ENCODE measurements around the gene FAM204A. TPM values are rescaled to one million over a fixed set of nuclear protein-coding genes. Genes with fewer than 3 reads are reported as not detected.

Gene FAM204A
- total RNA-seq, 4 donors from 2014 or later: 6.8 to 99.0 (median 51.3) TPM

DNA sequence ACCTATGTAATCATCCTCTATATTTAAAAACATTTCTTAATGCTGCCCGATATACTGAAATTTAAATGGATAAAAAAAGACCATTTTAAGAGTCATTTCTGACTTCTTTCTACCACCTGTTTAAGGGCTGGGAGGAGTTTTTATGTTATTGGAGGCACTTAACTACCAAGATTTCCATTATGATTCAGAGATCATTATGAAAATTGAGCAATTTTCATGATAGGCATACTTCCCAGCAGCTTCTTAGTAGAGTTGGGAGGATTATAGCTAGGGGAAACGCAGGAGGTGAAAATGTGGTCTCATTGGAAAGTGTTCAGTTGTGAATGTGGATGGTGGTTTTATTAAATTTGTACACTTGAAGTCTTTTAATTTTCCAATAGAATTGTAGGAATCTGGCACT lies 28.4 kb upstream of the FAM204A start:
- TF ChIP-seq, protein P1, sequence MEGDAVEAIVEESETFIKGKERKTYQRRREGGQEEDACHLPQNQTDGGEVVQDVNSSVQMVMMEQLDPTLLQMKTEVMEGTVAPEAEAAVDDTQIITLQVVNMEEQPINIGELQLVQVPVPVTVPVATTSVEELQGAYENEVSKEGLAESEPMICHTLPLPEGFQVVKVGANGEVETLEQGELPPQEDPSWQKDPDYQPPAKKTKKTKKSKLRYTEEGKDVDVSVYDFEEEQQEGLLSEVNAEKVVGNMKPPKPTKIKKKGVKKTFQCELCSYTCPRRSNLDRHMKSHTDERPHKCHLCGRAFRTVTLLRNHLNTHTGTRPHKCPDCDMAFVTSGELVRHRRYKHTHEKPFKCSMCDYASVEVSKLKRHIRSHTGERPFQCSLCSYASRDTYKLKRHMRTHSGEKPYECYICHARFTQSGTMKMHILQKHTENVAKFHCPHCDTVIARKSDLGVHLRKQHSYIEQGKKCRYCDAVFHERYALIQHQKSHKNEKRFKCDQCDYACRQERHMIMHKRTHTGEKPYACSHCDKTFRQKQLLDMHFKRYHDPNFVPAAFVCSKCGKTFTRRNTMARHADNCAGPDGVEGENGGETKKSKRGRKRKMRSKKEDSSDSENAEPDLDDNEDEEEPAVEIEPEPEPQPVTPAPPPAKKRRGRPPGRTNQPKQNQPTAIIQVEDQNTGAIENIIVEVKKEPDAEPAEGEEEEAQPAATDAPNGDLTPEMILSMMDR (IDR thresholded peaks at IDR 0.05): no peak
- TF ChIP-seq POLR2A (IDR thresholded peaks at IDR 0.05): no peak

DNA sequence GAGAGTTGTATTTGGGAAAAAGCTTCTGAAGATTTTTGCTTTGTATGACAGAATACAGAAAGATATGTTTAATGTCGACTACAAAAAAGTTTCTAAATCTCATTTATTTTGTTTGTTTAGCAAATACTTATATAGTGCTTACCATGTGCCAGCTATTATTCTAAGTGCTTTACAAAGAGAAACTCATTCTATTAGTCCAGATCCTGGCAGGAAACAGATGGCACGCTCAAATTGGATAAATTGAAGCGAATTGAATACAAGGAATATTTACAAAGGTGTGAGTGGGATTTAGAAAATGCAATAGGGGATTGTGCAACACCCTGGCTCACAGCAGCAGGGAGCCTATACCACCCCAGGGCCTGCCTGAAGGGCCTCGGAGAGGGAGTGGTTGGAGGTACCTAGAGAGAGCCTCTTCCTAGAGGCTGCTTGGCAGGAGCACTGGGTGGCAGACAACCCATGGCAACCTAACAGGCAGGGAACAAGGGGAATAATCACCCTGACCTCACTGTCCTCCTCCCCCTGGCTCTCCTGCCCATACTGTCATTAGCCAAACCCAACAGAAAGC lies 27.6 kb upstream of the FAM204A start:
- H3K27me3 ChIP-seq: no peaks in the 10 kb centered on the region
- no peak for DNase-seq
- no peaks in the 10 kb centered on the region for H3K36me3 ChIP-seq
- H3K27ac ChIP-seq: no peak overlapping the region
- H3K4me3 ChIP-seq: no peak overlapping the region
- TF ChIP-seq, protein P1 (IDR thresholded peaks at IDR 0.05): no peak
- TF ChIP-seq POLR2A (IDR thresholded peaks at IDR 0.05): no peak
- H3K9me3 ChIP-seq: peaks cover 0 to 12% of the 10 kb centered on the region in 2 donors
- no peaks in the 10 kb centered on the region for H3K4me1 ChIP-seq
- intact Hi-C loops (cut with DNase I; ENCODE audit: low total_unique reads): no loop called here

More for the DNA sequence above, 28.4 kb upstream of the FAM204A start:
- Histone ChIP-seq H3K36me3 (no peaks in the 10 kb centered on the region), H3K4me3 (no peak overlapping the region), H3K9me3 (peaks cover 0 to 7% of the 10 kb centered on the region in 2 donors), H3K27ac (no peak overlapping the region), H3K27me3 (no peaks in the 10 kb centered on the region), H3K4me1 (no peaks in the 10 kb centered on the region)
- no peak for DNase-seq
- intact Hi-C loops (cut with DNase I; ENCODE audit: low total_unique reads): no loop called here

DNA sequence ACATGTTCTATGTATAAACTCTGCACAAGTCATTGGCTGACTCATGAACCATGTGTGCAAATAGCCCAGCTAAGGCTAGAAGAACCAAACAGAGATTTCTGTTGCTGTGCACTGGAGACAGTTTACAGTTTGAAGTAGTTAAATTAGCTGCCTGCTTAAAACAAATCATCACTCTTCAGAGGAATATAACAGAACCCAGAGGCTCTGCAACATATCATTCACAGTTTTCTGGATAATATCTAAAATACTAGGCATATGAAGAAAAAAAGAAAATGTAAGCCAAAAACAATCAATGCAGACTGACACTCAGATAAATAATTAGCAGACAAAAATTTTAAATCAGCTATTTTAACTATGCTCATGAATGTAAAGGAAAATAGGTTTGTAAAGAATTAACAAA lies 23.6 kb upstream of the FAM204A start:
- TF ChIP-seq, protein P1 (IDR thresholded peaks at IDR 0.05): no peak
- no peak for TF ChIP-seq POLR2A (IDR thresholded peaks at IDR 0.05)
- Histone ChIP-seq H3K27ac (no peak overlapping the region), H3K4me1 (no peaks in the 10 kb centered on the region), H3K4me3 (no peak overlapping the region), H3K27me3 (no peaks in the 10 kb centered on the region), H3K9me3 (peaks cover 0 to 14% of the 10 kb centered on the region in 2 donors), H3K36me3 (no peaks in the 10 kb centered on the region)
- intact Hi-C loops (cut with DNase I; ENCODE audit: low total_unique reads): no loop called here
- no peak for DNase-seq

DNA sequence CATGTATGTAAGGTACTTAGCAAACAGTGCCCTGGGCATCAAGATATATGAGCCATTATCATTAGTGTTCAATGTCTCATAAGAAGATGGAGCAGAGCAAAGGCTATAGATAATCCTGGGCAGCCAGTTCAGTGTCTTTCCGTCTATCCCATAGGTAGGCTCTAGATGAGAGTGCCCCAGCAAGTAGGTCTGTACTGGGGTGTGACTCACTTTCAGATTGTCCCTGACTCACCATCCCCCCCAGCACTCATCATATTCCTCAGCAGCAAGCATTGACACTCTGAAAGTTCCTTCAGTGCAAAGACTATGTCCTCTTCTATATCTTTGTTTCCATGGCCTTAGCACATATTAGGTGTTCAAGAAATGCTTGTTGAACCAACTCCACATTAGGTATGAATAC lies 20.0 kb upstream of the FAM204A start:
- TF ChIP-seq, protein P1 (IDR thresholded peaks at IDR 0.05): no peak
- TF ChIP-seq POLR2A (IDR thresholded peaks at IDR 0.05): no peak
- no peak for DNase-seq
- intact Hi-C loops (cut with DNase I; ENCODE audit: low total_unique reads): no loop called here
- H3K4me1 ChIP-seq: no peaks in the 10 kb centered on the region
- no peaks in the 10 kb centered on the region for H3K27me3 ChIP-seq
- H3K9me3 ChIP-seq: peaks cover 0 to 14% of the 10 kb centered on the region in 2 donors
- no peak overlapping the region for H3K27ac ChIP-seq
- H3K36me3 ChIP-seq: no peaks in the 10 kb centered on the region
- H3K4me3 ChIP-seq: no peak overlapping the region

DNA sequence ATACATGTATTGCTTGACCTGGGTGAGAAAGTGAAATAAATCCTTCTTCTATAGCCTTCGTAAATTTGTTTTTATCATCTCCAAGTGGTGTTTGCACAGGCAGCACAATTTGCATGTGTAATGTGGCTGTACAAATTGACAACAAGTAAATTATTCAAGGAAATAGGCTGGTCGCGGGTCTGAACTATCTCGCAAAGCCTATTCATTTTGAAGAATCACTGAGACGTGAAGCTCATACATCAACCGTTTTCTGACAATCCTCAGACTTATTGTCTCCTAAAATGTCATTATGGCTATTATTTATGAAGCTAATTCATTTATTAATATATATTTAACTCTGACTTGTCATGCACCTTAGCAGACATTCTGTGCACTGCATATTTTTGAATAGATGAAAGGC lies 16.2 kb upstream of the FAM204A start:
- Histone ChIP-seq H3K36me3 (no peaks in the 10 kb centered on the region), H3K9me3 (no peaks in the 10 kb centered on the region), H3K4me1 (no peaks in the 10 kb centered on the region), H3K27me3 (no peaks in the 10 kb centered on the region), H3K4me3 (no peak overlapping the region), H3K27ac (no peak overlapping the region)
- no peak for DNase-seq
- TF ChIP-seq, protein P1 (IDR thresholded peaks at IDR 0.05): no peak
- no peak for TF ChIP-seq POLR2A (IDR thresholded peaks at IDR 0.05)
- intact Hi-C loops (cut with DNase I; ENCODE audit: low total_unique reads): no loop called here

All from uterus (tissue), 4 donors.